Neuronal stem cell (in vitro differentiated cells): Measurements from ENCODE around the gene MACF1.
"Not testable (repeated sequence)": the region's sequence is repeated elsewhere in the genome, so short reads cannot be mapped to it uniquely, and the experiment has no call there.

Experiments
- DNase-seq: peaks from one replicate; pipeline ENCODE4 v3.0.0-alpha.2; 2013; ENCODE audit warnings: low spot score
- H2AFZ ChIP-seq: one replicate; pipeline ENCODE4 v1.6.1; 2013; ENCODE audit warnings: mild to moderate bottlenecking, low read length, inconsistent platforms
- H2AK5ac ChIP-seq: 2 replicates; pipeline ENCODE4 v1.6.1; 2013; ENCODE audit warnings: low read depth, mild to moderate bottlenecking, inconsistent platforms, low read length, moderate library complexity, mixed read lengths
- H2BK120ac ChIP-seq: 2 replicates; pipeline ENCODE4 v1.6.1; 2013; ENCODE audit warnings: low read depth, mild to moderate bottlenecking, inconsistent platforms, low read length, moderate library complexity, mixed read lengths
- H2BK12ac ChIP-seq: one replicate; pipeline ENCODE4 v1.6.1; 2013; ENCODE audit warnings: low read length, inconsistent platforms
- H2BK15ac ChIP-seq: 2 replicates; pipeline ENCODE4 v1.6.1; 2013; ENCODE audit warnings: mild to moderate bottlenecking, low read length, inconsistent platforms, mixed read lengths
- H2BK5ac ChIP-seq: one replicate; pipeline ENCODE4 v1.6.1; 2013; ENCODE audit warnings: inconsistent platforms, mild to moderate bottlenecking, low read length, moderate library complexity
- H3K14ac ChIP-seq: one replicate; pipeline ENCODE4 v1.6.1; 2013; ENCODE audit warnings: low read length, inconsistent platforms
- H3K18ac ChIP-seq: 2 replicates; pipeline ENCODE4 v1.6.1; 2013; ENCODE audit warnings: low read length, inconsistent platforms
- H3K23ac ChIP-seq: 2 replicates; pipeline ENCODE4 v1.6.1; 2013; ENCODE audit warnings: low read depth, mild to moderate bottlenecking, mixed read lengths, low read length, inconsistent platforms; ENCODE audit not compliant: poor library complexity
- H3K27ac ChIP-seq: replicated peaks from 3 replicates; pipeline ENCODE4 v1.5.1; 2013; ENCODE audit warnings: low read length, inconsistent platforms
- H3K27me3 ChIP-seq, 3 experiments: 2 replicates each; pipeline ENCODE4 v1.6.1; 2013; ENCODE audit warnings: low read length in 3 of 3, mild to moderate bottlenecking in 2 of 3, inconsistent platforms in 1 of 3, low read depth in 1 of 3, mixed read lengths in 1 of 3, moderate library complexity in 1 of 3; ENCODE audit not compliant: control insufficient read depth in 3 of 3, insufficient read depth in 3 of 3
- H3K36me3 ChIP-seq, 2 donors: replicated peaks in 1 of 2; 2 replicates each; pipeline ENCODE4 v1.6.1; 2013; ENCODE audit warnings: low read length in 2 of 2; ENCODE audit not compliant: control insufficient read depth in 2 of 2, insufficient read depth in 2 of 2
- H3K4ac ChIP-seq: 2 replicates; pipeline ENCODE4 v1.6.1; 2013; ENCODE audit warnings: inconsistent platforms, mild to moderate bottlenecking, low read length, moderate library complexity
- H3K4me1 ChIP-seq, 2 donors: 1 replicate in 1 of 2; 2 replicates in 1 of 2; pipeline ENCODE4 v1.6.1; 2013; ENCODE audit warnings: low read length in 2 of 2, low read depth in 1 of 2; ENCODE audit not compliant: control insufficient read depth in 2 of 2, insufficient read depth in 1 of 2
- H3K4me2 ChIP-seq: one replicate; pipeline ENCODE4 v1.6.1; 2013; ENCODE audit warnings: mild to moderate bottlenecking, low read length, inconsistent platforms; ENCODE audit not compliant: insufficient read depth, poor library complexity, severe bottlenecking
- H3K4me3 ChIP-seq, 2 donors: 2 replicates each; pipeline ENCODE4 v1.5.1; 2013; ENCODE audit warnings: low read length in 2 of 2, mild to moderate bottlenecking in 2 of 2, inconsistent platforms in 1 of 2, moderate library complexity in 1 of 2
- H3K79me1 ChIP-seq: one replicate; pipeline ENCODE4 v1.6.1; 2013; ENCODE audit warnings: low read depth, mild to moderate bottlenecking, inconsistent platforms, low read length, moderate library complexity
- H3K9ac ChIP-seq: one replicate; pipeline ENCODE4 v1.6.1; 2013; ENCODE audit warnings: mild to moderate bottlenecking, low read depth, low read length, inconsistent platforms; ENCODE audit not compliant: poor library complexity
- H3K9me3 ChIP-seq, 2 donors: replicated peaks in 1 of 2; 2 replicates each; pipeline versions ENCODE3 to v1.6.1; 2013; ENCODE audit warnings: low read length in 2 of 2, mild to moderate bottlenecking in 2 of 2, inconsistent platforms in 1 of 2, low read depth in 1 of 2, mixed read lengths in 1 of 2, moderate library complexity in 1 of 2; ENCODE audit not compliant: control insufficient read depth in 2 of 2, insufficient read depth in 1 of 2
- H4K8ac ChIP-seq: one replicate; pipeline ENCODE4 v1.6.1; 2013; ENCODE audit warnings: low read depth, mild to moderate bottlenecking, inconsistent platforms, low read length, moderate library complexity
- H4K91ac ChIP-seq: one replicate; pipeline ENCODE4 v1.6.1; 2013; ENCODE audit warnings: low read length, low read depth, mild to moderate bottlenecking, inconsistent platforms; ENCODE audit not compliant: poor library complexity
- WGBS, 2 donors: extraction: QIAGEN DNeasy Blood & Tissue Kit; methylation state at CpG; one replicate each; pipeline ENCODE4 v1.1.7; 2013; ENCODE audit warnings: missing lambda C conversion rate in 2 of 2, mixed read lengths in 1 of 2; ENCODE audit not compliant: insufficient read length in 2 of 2, insufficient replicate concordance in 1 of 2; ENCODE audit errors: extremely low coverage in 2 of 2; 5-methylcytosine and 5-hydroxymethylcytosine counted together

Gene MACF1

DNA sequence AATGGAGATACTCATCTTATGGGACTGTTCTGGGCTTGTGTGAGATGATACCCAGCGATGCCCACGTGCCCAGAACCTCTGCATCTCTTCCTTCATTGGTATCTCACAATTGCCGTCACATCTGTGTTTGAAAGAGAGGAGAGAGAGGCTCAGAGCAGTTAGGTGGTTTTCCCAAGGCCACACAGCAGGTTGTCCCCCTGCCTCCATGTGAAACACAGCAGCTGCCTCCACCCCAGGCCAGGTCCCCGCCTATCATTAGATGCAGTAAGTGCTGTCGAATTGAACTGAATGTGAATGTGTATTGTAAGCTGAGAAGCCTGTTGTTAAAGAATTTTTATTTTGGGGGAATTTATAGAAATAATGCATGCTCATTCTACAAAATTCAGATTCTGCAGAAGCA lies 292.0 kb downstream of the MACF1 start:
- not testable (repeated sequence) for H3K4me2 ChIP-seq, H3K18ac ChIP-seq, DNase-seq, H4K8ac ChIP-seq, H3K9ac ChIP-seq, H3K4ac ChIP-seq, H2BK12ac ChIP-seq, H2BK120ac ChIP-seq, H3K4me3 ChIP-seq, H2BK5ac ChIP-seq, H2AFZ ChIP-seq, H3K9me3 ChIP-seq, H2AK5ac ChIP-seq, H3K36me3 ChIP-seq, H3K4me1 ChIP-seq, H3K79me1 ChIP-seq, H2BK15ac ChIP-seq, H3K27ac ChIP-seq, H3K14ac ChIP-seq, H4K91ac ChIP-seq
- Histone ChIP-seq H3K23ac (peak overlapping the region; percentile 18), H3K27me3 (peaks cover 16 to 32% (median 29%) of the 10 kb centered on the region in 3 experiments)
- WGBS, 2 donors: no CpG with 5 or more reads among the region's 5 CpGs

DNA sequence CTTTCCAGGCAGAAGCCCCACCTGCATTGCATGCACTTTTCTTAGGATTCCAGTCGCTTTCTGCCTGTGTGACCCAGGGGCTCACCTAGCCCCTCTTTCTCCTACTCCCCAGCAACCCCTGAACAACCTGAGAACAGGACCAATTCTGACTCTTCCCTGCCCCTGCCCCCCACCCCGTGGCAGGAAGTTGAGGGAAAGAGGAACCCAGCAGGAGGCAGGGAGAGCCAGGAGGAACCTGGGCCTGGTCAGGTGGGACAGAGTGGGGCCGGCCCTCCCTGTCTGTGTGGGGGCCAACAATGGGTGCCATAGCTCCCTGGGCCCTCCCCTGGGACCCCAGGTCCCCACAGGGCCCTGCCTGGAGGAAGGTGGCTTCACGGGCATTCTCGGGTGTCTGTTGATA lies 293.1 kb downstream of the MACF1 start:
- no peak overlapping the region for H3K23ac ChIP-seq
- no CpG with 5 or more reads among the region's 5 CpGs for whole genome bisulfite sequencing, 2 donors
- H3K79me1 ChIP-seq: no peaks in the 10 kb centered on the region
- H4K8ac ChIP-seq: no peak overlapping the region
- H3K4me2 ChIP-seq: no peak overlapping the region
- H2BK15ac ChIP-seq: no peak overlapping the region
- H3K18ac ChIP-seq: peak overlapping the region; percentile 48
- H3K4ac ChIP-seq: no peak overlapping the region
- no peak overlapping the region for H3K14ac ChIP-seq
- H2AK5ac ChIP-seq: no peak overlapping the region
- H3K27ac ChIP-seq: no peak overlapping the region
- no peak overlapping the region for H2AFZ ChIP-seq
- no peak for DNase-seq
- no peaks in the 10 kb centered on the region for H3K4me1 ChIP-seq
- H3K9ac ChIP-seq: no peak overlapping the region
- H3K4me3 ChIP-seq: no peak overlapping the region
- H3K36me3 ChIP-seq: no peaks in the 10 kb centered on the region
- no peak overlapping the region for H2BK12ac ChIP-seq
- peaks cover 8 to 24% (median 18%) of the 10 kb centered on the region in 3 experiments for H3K27me3 ChIP-seq
- no peak overlapping the region for H2BK5ac ChIP-seq
- no peak overlapping the region for H2BK120ac ChIP-seq
- no peak overlapping the region for H4K91ac ChIP-seq
- no peaks in the 10 kb centered on the region for H3K9me3 ChIP-seq

DNA sequence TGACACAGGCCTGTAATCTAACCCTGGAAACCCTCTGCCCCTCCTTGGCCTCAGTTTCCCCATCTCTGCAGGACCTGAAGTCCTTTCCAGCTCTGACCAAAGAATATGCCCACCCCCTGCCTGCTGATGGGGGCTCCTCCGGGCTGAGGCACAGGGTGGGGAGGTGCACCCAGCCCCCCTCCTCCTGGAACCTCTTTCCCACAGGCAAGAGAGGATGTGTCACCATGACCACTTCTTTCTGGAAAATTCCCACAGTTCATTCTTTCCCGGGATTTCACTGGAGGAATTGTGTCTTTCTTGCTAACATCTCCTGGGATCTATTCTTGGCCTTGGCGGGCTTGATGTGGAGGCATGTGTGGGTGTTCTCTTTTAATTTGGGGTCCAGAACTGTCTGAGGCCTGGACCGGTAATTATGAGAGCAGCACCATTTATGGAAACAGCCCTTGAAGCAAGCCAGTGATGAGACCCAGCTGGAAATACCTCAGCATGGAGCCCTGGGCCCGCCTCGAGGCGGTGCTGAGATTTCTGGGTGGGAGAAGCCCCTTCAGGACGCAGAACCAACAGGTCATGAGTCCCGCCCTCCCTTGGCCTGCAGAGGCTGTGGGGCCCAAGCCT lies 293.7 kb downstream of the MACF1 start:
- H3K27ac ChIP-seq, H3K9me3 ChIP-seq, H2BK15ac ChIP-seq: not testable (repeated sequence)

DNA sequence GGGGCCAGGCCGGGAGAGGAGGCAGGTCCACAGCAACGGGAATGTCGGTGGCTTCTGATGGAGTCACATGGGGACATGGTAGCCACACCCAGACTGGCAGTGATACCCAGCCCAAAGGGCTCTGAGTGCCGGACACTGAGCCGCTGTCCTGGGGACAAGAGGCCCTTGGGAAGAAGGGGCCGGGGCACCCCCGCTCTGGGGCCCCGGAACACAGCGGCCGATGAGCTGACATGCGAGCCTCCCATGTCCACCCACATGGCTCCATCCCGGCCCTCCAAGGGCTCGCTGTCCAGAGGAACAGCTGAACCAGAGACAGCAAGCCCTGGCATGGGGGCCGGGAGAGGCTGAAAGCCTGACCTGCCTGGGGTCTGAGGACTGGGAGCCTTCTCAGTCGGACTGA lies 294.3 kb downstream of the MACF1 start:
- not testable (repeated sequence) for H3K27ac ChIP-seq, H3K4me3 ChIP-seq, H2AK5ac ChIP-seq, H3K4ac ChIP-seq, H3K9ac ChIP-seq, H4K91ac ChIP-seq, H2BK5ac ChIP-seq, H4K8ac ChIP-seq, H3K4me2 ChIP-seq, DNase-seq, H3K79me1 ChIP-seq, H2BK12ac ChIP-seq, H3K4me1 ChIP-seq, H2BK120ac ChIP-seq, H3K9me3 ChIP-seq, H2AFZ ChIP-seq, H3K14ac ChIP-seq, H2BK15ac ChIP-seq, H3K18ac ChIP-seq, H3K23ac ChIP-seq, H3K36me3 ChIP-seq
- peaks cover 0 to 12% (median 7%) of the 10 kb centered on the region in 3 experiments for H3K27me3 ChIP-seq
- no CpG with 5 or more reads among the region's 15 CpGs for WGBS, 2 donors

More for the DNA sequence above, 293.7 kb downstream of the MACF1 start:
- not testable (repeated sequence) for H3K36me3 ChIP-seq, H3K4me2 ChIP-seq, DNase-seq, H3K9ac ChIP-seq, H2BK12ac ChIP-seq, H3K79me1 ChIP-seq, H3K23ac ChIP-seq, H3K4me3 ChIP-seq, H2AFZ ChIP-seq, H4K91ac ChIP-seq, H3K14ac ChIP-seq, H3K18ac ChIP-seq, H3K4me1 ChIP-seq, H4K8ac ChIP-seq, H2AK5ac ChIP-seq, H2BK120ac ChIP-seq, H2BK5ac ChIP-seq, H3K4ac ChIP-seq
- peaks cover 2 to 18% (median 12%) of the 10 kb centered on the region in 3 experiments for H3K27me3 ChIP-seq
- no CpG with 5 or more reads among the region's 9 CpGs for WGBS, 2 donors
